WTC11 (cell line): ENCODE data around the gene TTC17. TPM values are rescaled to one million over a fixed set of nuclear protein-coding genes. Genes with fewer than 3 reads are reported as not detected.

Source experiments
- ATAC-seq: fragments of 200-7000 bp; cut with Tn5 transposase; 2 replicates; pipeline ENCODE4 v1.10.0; 2021; ENCODE audit warnings: mild to moderate bottlenecking, moderate library complexity
- CTCF ChIA-PET: fragments of 300-600 bp; sonication (Branson Sonifier 250); formaldehyde crosslinking; loops from one replicate; lab custom pipeline; 2021; ENCODE audit warnings: antibody characterized with exemption; lab: Charles Lee
- POLR2A ChIA-PET: fragments of 350-600 bp; sonication (Branson Sonifier 250); formaldehyde crosslinking; loops from one replicate; lab custom pipeline; 2021; ENCODE audit warnings: antibody characterized with exemption; lab: Charles Lee
- DNase-seq: peaks from one replicate; pipeline ENCODE4 v3.0.0; 2021; ENCODE audit warnings: low spot score
- H3K27ac Mint-ChIP-seq: 2 replicates; pipeline ENCODE4 v1.8.0; 2021; ENCODE audit warnings: mixed read lengths
- H3K27me3 Mint-ChIP-seq: 2 replicates; pipeline ENCODE4 v1.8.0; 2021; ENCODE audit warnings: low read depth, mild to moderate bottlenecking, moderate library complexity, mixed read lengths
- H3K36me3 Mint-ChIP-seq: 2 replicates; pipeline ENCODE4 v1.8.0; 2021; ENCODE audit warnings: mixed read lengths
- H3K4me1 Mint-ChIP-seq: 2 replicates; pipeline ENCODE4 v1.8.0; 2022; ENCODE audit warnings: mixed read lengths
- H3K4me3 Mint-ChIP-seq: 2 replicates; pipeline ENCODE4 v1.8.0; 2021; ENCODE audit warnings: mild to moderate bottlenecking, moderate library complexity, mixed read lengths
- H3K9me3 Mint-ChIP-seq: 2 replicates; pipeline ENCODE4 v1.8.0; 2021; ENCODE audit warnings: mixed read lengths
- ATF1 ChIP-seq: sonication (generic); formaldehyde crosslinking; IDR thresholded peaks from 2 replicates; pipeline ENCODE4 v1.8.1; 2023; ENCODE audit warnings: mild to moderate bottlenecking, moderate library complexity, missing genetic modification reagents
- ELF4 ChIP-seq: sonication (generic); formaldehyde crosslinking; IDR thresholded peaks from 2 replicates; pipeline ENCODE4 v1.8.1; 2022; ENCODE audit warnings: low read depth, mild to moderate bottlenecking, moderate library complexity, missing genetic modification reagents
- EMX1 ChIP-seq: fragments of 250-450 bp; sonication (Bioruptor Pico); IDR thresholded peaks from 2 replicates; pipeline ENCODE4 v1.8.0; 2021; ENCODE audit warnings: mild to moderate bottlenecking
- ESRRA ChIP-seq: sonication (generic); formaldehyde crosslinking; IDR thresholded peaks from 2 replicates; pipeline ENCODE4 v1.8.1; 2022; ENCODE audit warnings: mild to moderate bottlenecking, missing genetic modification reagents, borderline replicate concordance
- FOXJ3 ChIP-seq: sonication (generic); formaldehyde crosslinking; IDR thresholded peaks from 2 replicates; pipeline ENCODE4 v1.9.0; 2021; ENCODE audit warnings: missing genetic modification reagents, mild to moderate bottlenecking, borderline replicate concordance
- FOXK1 ChIP-seq: sonication (generic); formaldehyde crosslinking; IDR thresholded peaks from 2 replicates; pipeline ENCODE4 v1.8.0; 2022; ENCODE audit warnings: mild to moderate bottlenecking, moderate library complexity, missing genetic modification reagents
- GABPB1 ChIP-seq: sonication (generic); formaldehyde crosslinking; IDR thresholded peaks from 2 replicates; pipeline ENCODE4 v1.8.1; 2023; ENCODE audit warnings: mild to moderate bottlenecking, missing genetic modification reagents
- GRHL2 ChIP-seq: fragments of 250-450 bp; sonication (Bioruptor Pico); IDR thresholded peaks from 2 replicates; pipeline ENCODE4 v1.8.0; 2022; ENCODE audit warnings: mild to moderate bottlenecking, moderate library complexity; ENCODE audit not compliant: insufficient replicate concordance, severe bottlenecking
- GTF2I ChIP-seq: fragments of 250-450 bp; sonication (Bioruptor Pico); conservative IDR thresholded peaks from 2 replicates; pipeline ENCODE4 v1.4.0; 2021; ENCODE audit warnings: mild to moderate bottlenecking
- JUN ChIP-seq: sonication (generic); formaldehyde crosslinking; IDR thresholded peaks from 2 replicates; pipeline ENCODE4 v1.8.0; 2023; ENCODE audit warnings: mild to moderate bottlenecking, missing genetic modification reagents
- NFE2L1 ChIP-seq: sonication (generic); formaldehyde crosslinking; IDR thresholded peaks from 2 replicates; pipeline ENCODE4 v1.8.1; 2023; ENCODE audit warnings: missing genetic modification reagents
- NFYB ChIP-seq: sonication (generic); formaldehyde crosslinking; conservative IDR thresholded peaks from 2 replicates; pipeline ENCODE4 v1.8.0; 2022; ENCODE audit warnings: low read depth, missing genetic modification reagents
- RELA ChIP-seq: sonication (generic); formaldehyde crosslinking; IDR thresholded peaks from 2 replicates; pipeline ENCODE4 v1.8.1; 2022; ENCODE audit warnings: missing genetic modification reagents, mild to moderate bottlenecking, borderline replicate concordance
- SMAD3 ChIP-seq: sonication (generic); formaldehyde crosslinking; IDR thresholded peaks from 2 replicates; pipeline ENCODE4 v1.8.0; 2022; ENCODE audit warnings: missing genetic modification reagents, mild to moderate bottlenecking, borderline replicate concordance
- SOX15 ChIP-seq: fragments of 250-450 bp; sonication (Bioruptor Pico); IDR thresholded peaks from 2 replicates; pipeline ENCODE4 v1.9.0; 2021; ENCODE audit warnings: mild to moderate bottlenecking
- ZNF121 ChIP-seq: sonication (generic); formaldehyde crosslinking; IDR thresholded peaks from 2 replicates; pipeline ENCODE4 v1.8.0; 2023; ENCODE audit warnings: missing genetic modification reagents
- ZNF416 ChIP-seq: fragments of 250-450 bp; sonication (Bioruptor Pico); IDR thresholded peaks from 2 replicates; pipeline ENCODE4 v1.9.0; 2021; ENCODE audit warnings: mild to moderate bottlenecking, inconsistent platforms
- total RNA-seq: library from RNA; stranded (reverse); gene quantifications from 3 replicates; pipeline ENCODE4 v1.2.3, GENCODE V29; 2021
- TF ChIP-seq, protein P1 (sequence below): sonication (generic); formaldehyde crosslinking; IDR thresholded peaks from 2 replicates; pipeline ENCODE4 v1.8.1; 2022; ENCODE audit warnings: missing genetic modification reagents, borderline replicate concordance
- TF ChIP-seq, protein P2 (sequence below): fragments of 250-450 bp; sonication (Bioruptor Pico); IDR thresholded peaks from 2 replicates; pipeline ENCODE4 v1.9.0; 2021; ENCODE audit warnings: mild to moderate bottlenecking
- TF ChIP-seq, protein P3 (sequence below): fragments of 250-450 bp; sonication (Bioruptor Pico); IDR thresholded peaks from 2 replicates; pipeline ENCODE4 v1.8.0; 2021; ENCODE audit warnings: mild to moderate bottlenecking
- TF ChIP-seq, protein P4 (sequence below): sonication (generic); formaldehyde crosslinking; IDR thresholded peaks from 2 replicates; pipeline ENCODE4 v1.8.0; 2023; ENCODE audit warnings: mild to moderate bottlenecking, missing genetic modification reagents
- TF ChIP-seq, protein P5 (sequence below): sonication (generic); formaldehyde crosslinking; IDR thresholded peaks from 2 replicates; pipeline ENCODE4 v1.8.1; 2023; ENCODE audit warnings: mild to moderate bottlenecking, missing genetic modification reagents
- TF ChIP-seq, protein P6 (sequence below): sonication (generic); formaldehyde crosslinking; IDR thresholded peaks from 2 replicates; pipeline ENCODE4 v1.8.1; 2023; ENCODE audit warnings: mild to moderate bottlenecking, missing genetic modification reagents, moderate library complexity
- TF ChIP-seq, protein P7 (sequence below): sonication (generic); formaldehyde crosslinking; IDR thresholded peaks from 2 replicates; pipeline ENCODE4 v1.8.1; 2022; ENCODE audit warnings: mild to moderate bottlenecking, missing genetic modification reagents, moderate library complexity, borderline replicate concordance

The TTC17 gene
- total RNA-seq, 1 experiment from 2014 or later = 69.0 TPM

DNA sequence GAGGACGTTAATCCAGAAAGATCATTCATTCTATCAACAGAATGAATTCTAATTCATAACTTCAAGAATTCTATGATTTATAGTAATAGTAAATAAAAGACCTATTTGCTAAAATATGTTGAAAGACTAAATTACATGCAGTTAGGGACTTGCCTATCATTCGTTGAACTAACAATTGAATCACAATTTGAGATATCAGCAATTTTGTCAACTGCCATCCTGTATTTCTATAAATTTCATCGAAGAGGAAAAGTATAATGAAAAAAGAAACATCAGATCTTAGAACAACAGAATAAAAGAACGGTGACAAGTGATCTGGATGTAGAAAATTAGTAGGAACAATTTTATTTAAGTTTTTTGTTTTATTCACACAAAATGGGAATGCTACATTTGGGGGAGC, 4.4 kb upstream of the TTC17 start (continued):
- TF ChIP-seq ZNF121 (CRISPR knock-in tag) (no peak), FOXK1 (CRISPR knock-in tag) (no peak), GRHL2 (no peak), SOX15 (no peak), ESRRA (no peak), GABPB1 (CRISPR knock-in tag) (no peak), EMX1 (CRISPR knock-in tag) (no peak)
- TF ChIP-seq, protein P1, sequence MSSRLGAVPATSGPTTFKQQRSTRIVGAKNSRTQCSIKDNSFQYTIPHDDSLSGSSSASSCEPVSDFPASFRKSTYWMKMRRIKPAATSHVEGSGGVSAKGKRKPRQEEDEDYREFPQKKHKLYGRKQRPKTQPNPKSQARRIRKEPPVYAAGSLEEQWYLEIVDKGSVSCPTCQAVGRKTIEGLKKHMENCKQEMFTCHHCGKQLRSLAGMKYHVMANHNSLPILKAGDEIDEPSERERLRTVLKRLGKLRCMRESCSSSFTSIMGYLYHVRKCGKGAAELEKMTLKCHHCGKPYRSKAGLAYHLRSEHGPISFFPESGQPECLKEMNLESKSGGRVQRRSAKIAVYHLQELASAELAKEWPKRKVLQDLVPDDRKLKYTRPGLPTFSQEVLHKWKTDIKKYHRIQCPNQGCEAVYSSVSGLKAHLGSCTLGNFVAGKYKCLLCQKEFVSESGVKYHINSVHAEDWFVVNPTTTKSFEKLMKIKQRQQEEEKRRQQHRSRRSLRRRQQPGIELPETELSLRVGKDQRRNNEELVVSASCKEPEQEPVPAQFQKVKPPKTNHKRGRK (CRISPR knock-in tag) = no peak
- TF ChIP-seq, protein P2, sequence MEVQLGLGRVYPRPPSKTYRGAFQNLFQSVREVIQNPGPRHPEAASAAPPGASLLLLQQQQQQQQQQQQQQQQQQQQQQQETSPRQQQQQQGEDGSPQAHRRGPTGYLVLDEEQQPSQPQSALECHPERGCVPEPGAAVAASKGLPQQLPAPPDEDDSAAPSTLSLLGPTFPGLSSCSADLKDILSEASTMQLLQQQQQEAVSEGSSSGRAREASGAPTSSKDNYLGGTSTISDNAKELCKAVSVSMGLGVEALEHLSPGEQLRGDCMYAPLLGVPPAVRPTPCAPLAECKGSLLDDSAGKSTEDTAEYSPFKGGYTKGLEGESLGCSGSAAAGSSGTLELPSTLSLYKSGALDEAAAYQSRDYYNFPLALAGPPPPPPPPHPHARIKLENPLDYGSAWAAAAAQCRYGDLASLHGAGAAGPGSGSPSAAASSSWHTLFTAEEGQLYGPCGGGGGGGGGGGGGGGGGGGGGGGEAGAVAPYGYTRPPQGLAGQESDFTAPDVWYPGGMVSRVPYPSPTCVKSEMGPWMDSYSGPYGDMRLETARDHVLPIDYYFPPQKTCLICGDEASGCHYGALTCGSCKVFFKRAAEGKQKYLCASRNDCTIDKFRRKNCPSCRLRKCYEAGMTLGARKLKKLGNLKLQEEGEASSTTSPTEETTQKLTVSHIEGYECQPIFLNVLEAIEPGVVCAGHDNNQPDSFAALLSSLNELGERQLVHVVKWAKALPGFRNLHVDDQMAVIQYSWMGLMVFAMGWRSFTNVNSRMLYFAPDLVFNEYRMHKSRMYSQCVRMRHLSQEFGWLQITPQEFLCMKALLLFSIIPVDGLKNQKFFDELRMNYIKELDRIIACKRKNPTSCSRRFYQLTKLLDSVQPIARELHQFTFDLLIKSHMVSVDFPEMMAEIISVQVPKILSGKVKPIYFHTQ (CRISPR knock-in tag) = no peak
- TF ChIP-seq, protein P3, sequence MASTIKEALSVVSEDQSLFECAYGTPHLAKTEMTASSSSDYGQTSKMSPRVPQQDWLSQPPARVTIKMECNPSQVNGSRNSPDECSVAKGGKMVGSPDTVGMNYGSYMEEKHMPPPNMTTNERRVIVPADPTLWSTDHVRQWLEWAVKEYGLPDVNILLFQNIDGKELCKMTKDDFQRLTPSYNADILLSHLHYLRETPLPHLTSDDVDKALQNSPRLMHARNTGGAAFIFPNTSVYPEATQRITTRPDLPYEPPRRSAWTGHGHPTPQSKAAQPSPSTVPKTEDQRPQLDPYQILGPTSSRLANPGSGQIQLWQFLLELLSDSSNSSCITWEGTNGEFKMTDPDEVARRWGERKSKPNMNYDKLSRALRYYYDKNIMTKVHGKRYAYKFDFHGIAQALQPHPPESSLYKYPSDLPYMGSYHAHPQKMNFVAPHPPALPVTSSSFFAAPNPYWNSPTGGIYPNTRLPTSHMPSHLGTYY = no peak
- TF ChIP-seq, protein P4, sequence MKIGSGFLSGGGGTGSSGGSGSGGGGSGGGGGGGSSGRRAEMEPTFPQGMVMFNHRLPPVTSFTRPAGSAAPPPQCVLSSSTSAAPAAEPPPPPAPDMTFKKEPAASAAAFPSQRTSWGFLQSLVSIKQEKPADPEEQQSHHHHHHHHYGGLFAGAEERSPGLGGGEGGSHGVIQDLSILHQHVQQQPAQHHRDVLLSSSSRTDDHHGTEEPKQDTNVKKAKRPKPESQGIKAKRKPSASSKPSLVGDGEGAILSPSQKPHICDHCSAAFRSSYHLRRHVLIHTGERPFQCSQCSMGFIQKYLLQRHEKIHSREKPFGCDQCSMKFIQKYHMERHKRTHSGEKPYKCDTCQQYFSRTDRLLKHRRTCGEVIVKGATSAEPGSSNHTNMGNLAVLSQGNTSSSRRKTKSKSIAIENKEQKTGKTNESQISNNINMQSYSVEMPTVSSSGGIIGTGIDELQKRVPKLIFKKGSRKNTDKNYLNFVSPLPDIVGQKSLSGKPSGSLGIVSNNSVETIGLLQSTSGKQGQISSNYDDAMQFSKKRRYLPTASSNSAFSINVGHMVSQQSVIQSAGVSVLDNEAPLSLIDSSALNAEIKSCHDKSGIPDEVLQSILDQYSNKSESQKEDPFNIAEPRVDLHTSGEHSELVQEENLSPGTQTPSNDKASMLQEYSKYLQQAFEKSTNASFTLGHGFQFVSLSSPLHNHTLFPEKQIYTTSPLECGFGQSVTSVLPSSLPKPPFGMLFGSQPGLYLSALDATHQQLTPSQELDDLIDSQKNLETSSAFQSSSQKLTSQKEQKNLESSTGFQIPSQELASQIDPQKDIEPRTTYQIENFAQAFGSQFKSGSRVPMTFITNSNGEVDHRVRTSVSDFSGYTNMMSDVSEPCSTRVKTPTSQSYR (CRISPR knock-in tag) = no peak
- TF ChIP-seq, all 79 proteins: peak for 0

DNA sequence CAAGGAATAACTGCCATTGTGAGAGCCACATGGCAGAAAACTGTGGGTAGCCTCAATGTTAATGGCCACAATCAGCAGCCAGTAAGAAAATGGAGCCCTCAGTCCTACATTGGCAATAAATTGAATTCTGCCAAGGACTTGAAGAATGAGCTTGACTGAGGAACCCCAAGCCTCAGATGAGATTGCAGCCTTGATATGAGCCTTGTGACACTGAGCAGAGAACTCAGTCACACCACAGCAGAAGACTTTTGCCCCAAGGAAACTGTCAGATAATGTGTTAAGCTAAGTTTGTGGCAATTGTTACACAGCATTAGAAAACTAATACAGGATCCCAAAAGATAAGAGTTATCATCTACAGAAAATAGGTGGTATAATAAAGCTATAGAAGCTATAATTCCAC, 2.4 kb upstream of the TTC17 start:
- Mint-ChIP-seq H3K36me3 (0 out of 2 replicates have a peak, but pooled peaks cover 5% of the 10 kb centered on the region), H3K27me3 (0 out of 2 replicates have a peak, but pooled peaks cover 4% of the 10 kb centered on the region), H3K4me3 (no peak overlapping the region), H3K27ac (no peak overlapping the region), H3K4me1 (peaks cover 43% of the 10 kb centered on the region), H3K9me3 (peaks cover 6% of the 10 kb centered on the region)
- ChIA-PET CTCF (interaction anchor here (2.9 kb wide), 1 partner anchor 44 kb away, joined by 22 read pairs; the partner anchor contains the start of gene API5), POLR2A (no interaction called here)
- no peak for ATAC-seq
- no peak for DNase-seq
- TF ChIP-seq SOX15 (no peak), ELF4 (no peak), ZNF121 (CRISPR knock-in tag) (no peak), SMAD3 (CRISPR knock-in tag) (no peak), ZNF416 (CRISPR knock-in tag) (no peak), ATF1 (CRISPR knock-in tag) (no peak), GTF2I (CRISPR knock-in tag) (no peak), RELA (CRISPR knock-in tag) (no peak), FOXJ3 (CRISPR knock-in tag) (no peak), JUN (CRISPR knock-in tag) (no peak), EMX1 (CRISPR knock-in tag) (no peak), NFE2L1 (CRISPR knock-in tag) (no peak), NFYB (no peak)
- TF ChIP-seq, protein P5, sequence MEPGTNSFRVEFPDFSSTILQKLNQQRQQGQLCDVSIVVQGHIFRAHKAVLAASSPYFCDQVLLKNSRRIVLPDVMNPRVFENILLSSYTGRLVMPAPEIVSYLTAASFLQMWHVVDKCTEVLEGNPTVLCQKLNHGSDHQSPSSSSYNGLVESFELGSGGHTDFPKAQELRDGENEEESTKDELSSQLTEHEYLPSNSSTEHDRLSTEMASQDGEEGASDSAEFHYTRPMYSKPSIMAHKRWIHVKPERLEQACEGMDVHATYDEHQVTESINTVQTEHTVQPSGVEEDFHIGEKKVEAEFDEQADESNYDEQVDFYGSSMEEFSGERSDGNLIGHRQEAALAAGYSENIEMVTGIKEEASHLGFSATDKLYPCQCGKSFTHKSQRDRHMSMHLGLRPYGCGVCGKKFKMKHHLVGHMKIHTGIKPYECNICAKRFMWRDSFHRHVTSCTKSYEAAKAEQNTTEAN (CRISPR knock-in tag) = no peak
- TF ChIP-seq, protein P6, sequence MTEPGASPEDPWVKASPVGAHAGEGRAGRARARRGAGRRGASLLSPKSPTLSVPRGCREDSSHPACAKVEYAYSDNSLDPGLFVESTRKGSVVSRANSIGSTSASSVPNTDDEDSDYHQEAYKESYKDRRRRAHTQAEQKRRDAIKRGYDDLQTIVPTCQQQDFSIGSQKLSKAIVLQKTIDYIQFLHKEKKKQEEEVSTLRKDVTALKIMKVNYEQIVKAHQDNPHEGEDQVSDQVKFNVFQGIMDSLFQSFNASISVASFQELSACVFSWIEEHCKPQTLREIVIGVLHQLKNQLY (CRISPR knock-in tag) = no peak
- TF ChIP-seq, protein P7, sequence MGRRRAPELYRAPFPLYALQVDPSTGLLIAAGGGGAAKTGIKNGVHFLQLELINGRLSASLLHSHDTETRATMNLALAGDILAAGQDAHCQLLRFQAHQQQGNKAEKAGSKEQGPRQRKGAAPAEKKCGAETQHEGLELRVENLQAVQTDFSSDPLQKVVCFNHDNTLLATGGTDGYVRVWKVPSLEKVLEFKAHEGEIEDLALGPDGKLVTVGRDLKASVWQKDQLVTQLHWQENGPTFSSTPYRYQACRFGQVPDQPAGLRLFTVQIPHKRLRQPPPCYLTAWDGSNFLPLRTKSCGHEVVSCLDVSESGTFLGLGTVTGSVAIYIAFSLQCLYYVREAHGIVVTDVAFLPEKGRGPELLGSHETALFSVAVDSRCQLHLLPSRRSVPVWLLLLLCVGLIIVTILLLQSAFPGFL (CRISPR knock-in tag) = no peak
- TF ChIP-seq, protein P1 (CRISPR knock-in tag) = no peak
